ENCODE data around the gene GGT5.

- no peak for TF ChIP-seq POLR2AphosphoS5 (IDR thresholded peaks at IDR 0.05; ENCODE audit: low read depth)
- no peak for TF ChIP-seq CTCF (IDR thresholded peaks at IDR 0.05; ENCODE audit: insufficient read depth, low read length)
- TF ChIP-seq REST (IDR thresholded peaks at IDR 0.05; ENCODE audit: insufficient replicate concordance, low read depth): no peak
Measured at GRCh38 chr22:24209016-24209415, 35.9 kb downstream of the GGT5 start.

Data from HL-60 (cell line).